SK-N-SH (cell line): Measurements from ENCODE around the gene FOXA1.

ENCODE experiments used
- USF2 ChIP-seq: fragments of 150-350 bp; IDR thresholded peaks from 2 replicates; pipeline ENCODE4 v1.6.1; 2017; ENCODE audit warnings: antibody characterized with exemption, low read length, low read depth, borderline replicate concordance
- TF ChIP-seq, protein P1 (sequence below): fragments of 200-600 bp; sonication (generic); IDR thresholded peaks from 2 replicates; pipeline ENCODE4 v1.6.1; 2017; ENCODE audit warnings: antibody characterized with exemption, mild to moderate bottlenecking, moderate library complexity

GRCh38 chr14:37598747-37599506 lies 3.9 kb upstream of the FOXA1 start:
- TF ChIP-seq, protein P1, sequence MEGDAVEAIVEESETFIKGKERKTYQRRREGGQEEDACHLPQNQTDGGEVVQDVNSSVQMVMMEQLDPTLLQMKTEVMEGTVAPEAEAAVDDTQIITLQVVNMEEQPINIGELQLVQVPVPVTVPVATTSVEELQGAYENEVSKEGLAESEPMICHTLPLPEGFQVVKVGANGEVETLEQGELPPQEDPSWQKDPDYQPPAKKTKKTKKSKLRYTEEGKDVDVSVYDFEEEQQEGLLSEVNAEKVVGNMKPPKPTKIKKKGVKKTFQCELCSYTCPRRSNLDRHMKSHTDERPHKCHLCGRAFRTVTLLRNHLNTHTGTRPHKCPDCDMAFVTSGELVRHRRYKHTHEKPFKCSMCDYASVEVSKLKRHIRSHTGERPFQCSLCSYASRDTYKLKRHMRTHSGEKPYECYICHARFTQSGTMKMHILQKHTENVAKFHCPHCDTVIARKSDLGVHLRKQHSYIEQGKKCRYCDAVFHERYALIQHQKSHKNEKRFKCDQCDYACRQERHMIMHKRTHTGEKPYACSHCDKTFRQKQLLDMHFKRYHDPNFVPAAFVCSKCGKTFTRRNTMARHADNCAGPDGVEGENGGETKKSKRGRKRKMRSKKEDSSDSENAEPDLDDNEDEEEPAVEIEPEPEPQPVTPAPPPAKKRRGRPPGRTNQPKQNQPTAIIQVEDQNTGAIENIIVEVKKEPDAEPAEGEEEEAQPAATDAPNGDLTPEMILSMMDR = no peak
- TF ChIP-seq USF2 = no peak
